OCI-LY3 (cell line): Measurements from ENCODE around the gene LIF.

ENCODE experiments used
- CTCF ChIP-seq: fragments of 200-600, 300-600 bp; sonication (generic); IDR thresholded peaks from 2 replicates; pipeline ENCODE4 v1.5.1; 2014; ENCODE audit warnings: antibody characterized with exemption, low read length, low read depth
- EZH2phosphoT487 ChIP-seq: fragments of 200-600 bp; shearing (Covaris generic); IDR thresholded peaks from 2 replicates; pipeline ENCODE4 v1.6.1; 2018; ENCODE audit warnings: antibody characterized with exemption, mixed run types, low read depth

GRCh38 chr22:30285176-30285845, 38.8 kb upstream of the LIF start:
- no peak for TF ChIP-seq CTCF
- no peak for TF ChIP-seq EZH2phosphoT487
